Measurements from ENCODE around the gene ELK4. TPM values are rescaled to one million over a fixed set of nuclear protein-coding genes. Genes with fewer than 3 reads are reported as not detected.

ELK4 gene
- total and polyA plus RNA-seq, 2 of the 4 experiments (the other 2 are of a cell fraction): 4.6 to 11.3 TPM

DNA sequence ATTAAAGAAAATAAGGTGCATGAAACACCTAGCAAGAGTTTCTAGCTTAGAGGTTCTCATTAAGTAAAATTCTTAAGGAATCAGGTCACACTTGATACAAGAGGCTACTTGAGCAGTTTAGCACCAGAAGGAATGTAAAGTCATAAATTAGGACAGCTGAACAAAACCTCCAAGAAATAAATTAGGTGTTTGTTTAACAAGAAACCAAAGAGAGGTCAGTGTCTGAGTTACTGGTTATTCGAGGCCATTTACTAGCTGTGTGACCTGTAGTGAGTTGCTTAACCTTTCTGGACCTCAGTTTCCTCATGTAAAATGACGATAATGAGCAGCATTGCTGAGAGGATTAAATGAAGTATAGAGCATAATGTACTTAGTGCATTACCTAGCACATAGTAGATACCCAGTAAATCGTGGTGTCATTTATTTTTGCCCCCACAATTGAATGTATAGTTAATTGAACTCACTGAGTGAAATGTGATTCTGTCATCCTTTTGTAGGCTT lies 908 bp upstream of the ELK4 start:
- Histone ChIP-seq H3K9me1 (ENCODE audit: insufficient read depth, low read length) (peaks cover 5% of the 10 kb centered on the region; the same call in 1 of the 2 replicates), H3K27me3 (ENCODE audit: control insufficient read depth, insufficient read depth, low read length) (no peaks in the 10 kb centered on the region), H2BK15ac (ENCODE audit: low read depth, low read length) (no peak overlapping the region), H3K4me2 (ENCODE audit: low read depth, low read length) (peak overlapping the region; percentile 85), H3K27ac (ENCODE audit: insufficient read depth, low read length) (no peak overlapping the region), H3K79me1 (ENCODE audit: low read depth in 1 of 2, low read length in 2 of 2) (peaks cover 4 to 27% of the 10 kb centered on the region in 2 experiments; a peak in 2 of 4 replicates), H4K91ac (ENCODE audit: insufficient read depth, low read depth, low read length) (no peak overlapping the region), H3K14ac (replicated peaks; ENCODE audit: low read depth, low read length) (no peak overlapping the region), H3K9ac (ENCODE audit: low read depth, low read length) (no peak overlapping the region), H4K20me1 (ENCODE audit: insufficient read depth, low read length) (peaks cover 11% of the 10 kb centered on the region; the same call in 1 of the 2 replicates), H2BK5ac (ENCODE audit: low read depth, low read length, poor library complexity, severe bottlenecking) (peak overlapping the region; percentile 22), H2BK120ac (ENCODE audit: low read depth, low read length) (no peak overlapping the region), H2BK20ac (ENCODE audit: low read depth, low read length) (0 out of 2 replicates have a peak overlapping the region, but pooled peaks have one; percentile 21), H2AK5ac (ENCODE audit: low read depth, low read length) (no peak overlapping the region), H3K4me1 (ENCODE audit: control insufficient read depth, insufficient read depth, low read length) (peaks cover 4% of the 10 kb centered on the region), H3K4ac (ENCODE audit: low read depth, low read length) (no peak overlapping the region), H3K4me3 (ENCODE audit: insufficient read depth, low read depth, low read length) (peak overlapping the region; percentile 99; the same call in 1 of the 2 replicates), H4K8ac (ENCODE audit: low read depth in 2 of 2, low read length in 2 of 2) (peak overlapping the region; percentile 9 to 66; a peak in 3 of 4 replicates), H2AK9ac (replicated peaks; ENCODE audit: low read depth, low read length, poor library complexity) (no peak overlapping the region), H3K36me3 (ENCODE audit: control insufficient read depth, insufficient read depth, low read length) (no peaks in the 10 kb centered on the region), H3K23ac (ENCODE audit: low read depth, low read length) (peak overlapping the region; percentile 72), H3K18ac (ENCODE audit: low read depth, low read length) (no peak overlapping the region), H3K56ac (ENCODE audit: extremely low read depth, insufficient read depth, low read length) (no peak overlapping the region), H2AFZ (replicated peaks; ENCODE audit: low read length, poor library complexity) (no peak overlapping the region), H3K9me3 (ENCODE audit: control insufficient read depth, insufficient read depth, low read length) (no peaks in the 10 kb centered on the region), H4K5ac (ENCODE audit: low read depth, low read length) (no peak overlapping the region; the same call in 1 of the 2 replicates)
- CTCF ChIA-PET: interaction anchor here (0.6 to 4.4 kb wide), 8 partner anchors 11 to 106 kb away, joined by 3 to 30 read pairs (median 4); no protein-coding TSS in a partner anchor
- POLR2A ChIA-PET (ENCODE audit: unreplicated experiment): interaction anchor here (0.6 to 1.3 kb wide), 2 partner anchors 32 to 34 kb away, joined by 4 read pairs; no protein-coding TSS in a partner anchor
- in situ Hi-C loops (cut with MboI; ENCODE audit: low sequenced_read_pairs): loop anchor here (5.0 kb wide), 1 partner anchor 40 kb away; no protein-coding TSS in a partner anchor
- no peak for ATAC-seq (ENCODE audit: low read depth)
- no CpG with 5 or more reads among the region's 3 CpGs for WGBS, 2 experiments (ENCODE audit: extremely low coverage in 2 of 2, insufficient read length in 1 of 2)
- no peak for TF ChIP-seq RFX5 (IDR thresholded peaks at IDR 0.05; ENCODE audit: low read depth, low read length)
- DNase-seq: no peak
- intact Hi-C loops (cut with micrococcal nuclease): loop anchor here (1.0 to 2.0 kb wide), 3 partner anchors 24 to 103 kb away; no protein-coding TSS in a partner anchor
- no TSS peak for BruUV-seq (replicated peaks)
- dilution Hi-C loops (cut with HindIII; ENCODE audit: low sequenced_read_pairs, unreplicated experiment): no loop called here
